DOHH2 (cell line): ENCODE measurements around the gene GPR3.

Experiments
- EZH2phosphoT487 ChIP-seq: fragments of 200-600 bp; sonication (generic); IDR thresholded peaks from 2 replicates; pipeline ENCODE4 v1.6.1; 2017; ENCODE audit warnings: borderline replicate concordance, mild to moderate bottlenecking, antibody characterized with exemption, low read length, moderate library complexity, mixed read lengths
- TF ChIP-seq, protein P1 (sequence below): fragments of 200-600 bp; sonication (generic); IDR thresholded peaks from one replicate; pipeline ENCODE4 v1.5.1; 2014; ENCODE audit warnings: antibody characterized with exemption, mild to moderate bottlenecking, low read depth, low read length; ENCODE audit not compliant: poor library complexity, severe bottlenecking

DNA sequence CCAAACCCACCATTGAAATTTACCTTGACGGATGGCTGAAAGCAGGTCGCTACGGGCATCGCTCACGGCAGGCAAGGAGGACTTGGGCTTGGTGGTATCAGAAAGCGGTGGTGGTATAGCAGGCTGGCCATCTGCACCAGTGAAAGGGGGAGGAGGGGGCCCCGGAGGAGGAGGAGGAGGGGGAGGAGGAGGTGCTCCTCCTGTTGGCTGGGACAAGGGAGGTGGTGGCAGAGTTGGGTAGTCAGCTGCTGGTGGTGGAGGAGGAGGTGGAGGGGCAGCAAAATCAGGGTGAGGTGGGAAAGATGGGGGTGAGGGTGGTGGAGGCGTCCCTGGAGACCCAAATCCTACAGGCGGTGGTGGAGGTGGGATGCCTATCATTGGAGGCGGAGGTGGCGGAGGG, 17.2 kb downstream of the GPR3 start:
- TF ChIP-seq, protein P1, sequence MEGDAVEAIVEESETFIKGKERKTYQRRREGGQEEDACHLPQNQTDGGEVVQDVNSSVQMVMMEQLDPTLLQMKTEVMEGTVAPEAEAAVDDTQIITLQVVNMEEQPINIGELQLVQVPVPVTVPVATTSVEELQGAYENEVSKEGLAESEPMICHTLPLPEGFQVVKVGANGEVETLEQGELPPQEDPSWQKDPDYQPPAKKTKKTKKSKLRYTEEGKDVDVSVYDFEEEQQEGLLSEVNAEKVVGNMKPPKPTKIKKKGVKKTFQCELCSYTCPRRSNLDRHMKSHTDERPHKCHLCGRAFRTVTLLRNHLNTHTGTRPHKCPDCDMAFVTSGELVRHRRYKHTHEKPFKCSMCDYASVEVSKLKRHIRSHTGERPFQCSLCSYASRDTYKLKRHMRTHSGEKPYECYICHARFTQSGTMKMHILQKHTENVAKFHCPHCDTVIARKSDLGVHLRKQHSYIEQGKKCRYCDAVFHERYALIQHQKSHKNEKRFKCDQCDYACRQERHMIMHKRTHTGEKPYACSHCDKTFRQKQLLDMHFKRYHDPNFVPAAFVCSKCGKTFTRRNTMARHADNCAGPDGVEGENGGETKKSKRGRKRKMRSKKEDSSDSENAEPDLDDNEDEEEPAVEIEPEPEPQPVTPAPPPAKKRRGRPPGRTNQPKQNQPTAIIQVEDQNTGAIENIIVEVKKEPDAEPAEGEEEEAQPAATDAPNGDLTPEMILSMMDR = no peak
- TF ChIP-seq EZH2phosphoT487 = no peak
